ENCODE data around the gene LRP6. TPM values are rescaled to one million over a fixed set of nuclear protein-coding genes. Genes with fewer than 3 reads are reported as not detected.

The LRP6 gene
- total and polyA plus RNA-seq, 3 donors from 2014 or later, result 11.5 to 42.6 (median 39.3) TPM

DNA sequence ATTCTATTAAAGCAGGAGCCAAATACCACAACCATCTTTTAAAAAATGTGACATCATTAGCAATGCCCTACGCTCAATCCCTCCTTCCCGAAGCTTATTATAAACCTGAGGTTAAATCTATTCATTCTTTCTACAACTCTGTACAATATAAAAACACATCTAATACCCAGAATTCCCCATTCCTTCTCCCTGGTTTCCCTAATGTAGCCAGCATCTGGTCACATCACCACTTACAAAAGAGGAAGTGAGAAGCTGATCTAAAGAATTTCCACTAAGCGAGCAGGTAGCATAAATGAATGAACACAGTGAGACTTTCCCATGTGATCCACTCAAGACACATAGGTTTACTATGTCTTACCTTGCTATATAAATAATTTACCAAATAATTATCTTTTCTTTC, 90.4 kb downstream of the LRP6 start:
- WGBS, 2 donors, result 92 to 95% methylated on average over 3 of the region's 3 CpGs

DNA sequence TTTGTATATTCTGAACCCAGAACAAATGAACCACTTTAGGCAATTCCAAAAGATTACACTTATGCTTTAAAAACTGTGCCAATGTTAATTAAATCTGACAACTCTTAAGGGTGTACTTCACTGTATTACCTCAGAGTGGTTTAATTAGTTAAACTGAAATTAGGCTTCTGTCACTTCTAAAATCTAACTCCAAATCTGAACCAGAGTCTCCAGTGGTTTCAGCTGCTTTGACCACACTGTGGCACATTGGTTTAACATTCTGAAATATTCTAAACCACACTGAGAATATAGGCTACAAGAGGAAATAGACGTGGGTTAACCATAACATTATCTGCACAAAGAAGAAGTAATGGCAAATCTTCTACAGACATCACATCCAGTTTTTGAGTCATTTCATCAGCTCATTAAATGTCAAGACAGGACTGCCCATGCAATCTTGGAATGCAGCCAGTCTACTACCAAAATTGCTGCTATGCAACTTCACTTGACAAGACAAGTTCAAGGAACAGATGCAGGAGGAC, 94.8 kb downstream of the LRP6 start:
- no peaks in the 10 kb centered on the region for H3K9me3 ChIP-seq
- H3K27me3 ChIP-seq, result no peaks in the 10 kb centered on the region
- TF ChIP-seq, protein P1, sequence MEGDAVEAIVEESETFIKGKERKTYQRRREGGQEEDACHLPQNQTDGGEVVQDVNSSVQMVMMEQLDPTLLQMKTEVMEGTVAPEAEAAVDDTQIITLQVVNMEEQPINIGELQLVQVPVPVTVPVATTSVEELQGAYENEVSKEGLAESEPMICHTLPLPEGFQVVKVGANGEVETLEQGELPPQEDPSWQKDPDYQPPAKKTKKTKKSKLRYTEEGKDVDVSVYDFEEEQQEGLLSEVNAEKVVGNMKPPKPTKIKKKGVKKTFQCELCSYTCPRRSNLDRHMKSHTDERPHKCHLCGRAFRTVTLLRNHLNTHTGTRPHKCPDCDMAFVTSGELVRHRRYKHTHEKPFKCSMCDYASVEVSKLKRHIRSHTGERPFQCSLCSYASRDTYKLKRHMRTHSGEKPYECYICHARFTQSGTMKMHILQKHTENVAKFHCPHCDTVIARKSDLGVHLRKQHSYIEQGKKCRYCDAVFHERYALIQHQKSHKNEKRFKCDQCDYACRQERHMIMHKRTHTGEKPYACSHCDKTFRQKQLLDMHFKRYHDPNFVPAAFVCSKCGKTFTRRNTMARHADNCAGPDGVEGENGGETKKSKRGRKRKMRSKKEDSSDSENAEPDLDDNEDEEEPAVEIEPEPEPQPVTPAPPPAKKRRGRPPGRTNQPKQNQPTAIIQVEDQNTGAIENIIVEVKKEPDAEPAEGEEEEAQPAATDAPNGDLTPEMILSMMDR (IDR thresholded peaks at IDR 0.05), result no peak
- no peak for TF ChIP-seq POLR2A (IDR thresholded peaks at IDR 0.05)
- H3K27ac ChIP-seq, result no peak overlapping the region
- no peaks in the 10 kb centered on the region for H3K36me3 ChIP-seq (ENCODE audit: low read depth, missing control alignments)
- intact Hi-C loops (cut with DNase I; ENCODE audit: low total_unique reads), result no loop called here
- no peak for DNase-seq
- H3K4me3 ChIP-seq, result no peak overlapping the region
- WGBS, 2 donors, result 58 to 84% methylated on average over 1 of the region's 1 CpG
- H3K4me1 ChIP-seq, result no peaks in the 10 kb centered on the region

More for the DNA sequence above, 90.4 kb downstream of the LRP6 start:
- DNase-seq, result no peak
- H3K27me3 ChIP-seq, result no peaks in the 10 kb centered on the region
- H3K36me3 ChIP-seq (ENCODE audit: low read depth, missing control alignments), result no peaks in the 10 kb centered on the region
- intact Hi-C loops (cut with DNase I; ENCODE audit: low total_unique reads), result no loop called here
- no peaks in the 10 kb centered on the region for H3K9me3 ChIP-seq
- H3K4me3 ChIP-seq, result no peak overlapping the region
- TF ChIP-seq, protein P1 (IDR thresholded peaks at IDR 0.05), result no peak
- no peak for TF ChIP-seq POLR2A (IDR thresholded peaks at IDR 0.05)
- no peaks in the 10 kb centered on the region for H3K4me1 ChIP-seq
- no peak overlapping the region for H3K27ac ChIP-seq

DNA sequence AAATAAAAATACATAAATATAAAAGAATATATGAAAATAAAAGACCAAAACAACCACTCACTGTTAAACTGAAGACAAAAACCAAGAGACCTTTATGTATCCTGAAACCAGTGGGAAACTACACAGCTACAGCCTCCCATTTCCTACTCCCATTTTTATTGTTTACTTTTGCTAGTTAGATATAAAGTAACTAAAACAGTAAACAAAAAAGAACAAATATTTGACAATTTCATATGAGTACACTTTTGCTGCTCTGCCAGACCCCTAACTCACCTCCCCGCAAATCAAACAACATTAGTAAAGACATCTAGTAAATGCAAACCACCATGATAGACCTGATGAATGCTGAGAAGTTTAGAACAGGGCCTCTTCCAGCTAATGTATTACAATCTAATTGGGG, 99.0 kb downstream of the LRP6 start:
- no peak for DNase-seq
- Histone ChIP-seq H3K36me3 (ENCODE audit: low read depth, missing control alignments) (no peaks in the 10 kb centered on the region), H3K4me1 (no peaks in the 10 kb centered on the region), H3K4me3 (no peak overlapping the region), H3K27ac (no peak overlapping the region), H3K9me3 (no peaks in the 10 kb centered on the region), H3K27me3 (no peaks in the 10 kb centered on the region)
- intact Hi-C loops (cut with DNase I; ENCODE audit: low total_unique reads), result no loop called here
- TF ChIP-seq POLR2A (IDR thresholded peaks at IDR 0.05), result no peak
- TF ChIP-seq, protein P1 (IDR thresholded peaks at IDR 0.05), result no peak
- 92 to 94% methylated on average over 1 of the region's 1 CpG for WGBS, 2 donors

DNA sequence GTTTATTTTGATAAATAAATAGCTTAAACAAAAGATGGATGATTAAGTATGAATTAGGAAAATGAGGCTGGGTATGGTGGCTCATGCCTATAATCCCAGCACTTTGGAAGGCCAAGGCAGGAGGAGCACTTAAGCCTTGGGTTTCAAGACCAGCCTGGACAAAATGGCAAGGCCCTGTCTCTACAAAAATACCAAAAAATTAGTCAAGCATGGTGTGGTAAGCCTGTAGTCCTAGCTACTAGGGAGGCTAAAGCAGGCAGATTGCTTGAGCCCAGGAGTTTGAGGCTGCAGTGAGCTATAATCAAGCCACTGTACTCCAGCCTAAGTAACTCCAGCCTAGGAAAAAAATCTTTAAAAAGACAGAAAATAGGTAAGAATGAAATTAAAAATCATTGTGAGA, 100.1 kb downstream of the LRP6 start:
- Histone ChIP-seq H3K4me1 (no peaks in the 10 kb centered on the region), H3K36me3 (ENCODE audit: low read depth, missing control alignments) (no peaks in the 10 kb centered on the region), H3K27ac (no peak overlapping the region), H3K4me3 (no peak overlapping the region), H3K27me3 (no peaks in the 10 kb centered on the region), H3K9me3 (no peaks in the 10 kb centered on the region)
- no peak for DNase-seq
- intact Hi-C loops (cut with DNase I; ENCODE audit: low total_unique reads), result no loop called here
- no peak for TF ChIP-seq POLR2A (IDR thresholded peaks at IDR 0.05)
- TF ChIP-seq, protein P1 (IDR thresholded peaks at IDR 0.05), result no peak

DNA sequence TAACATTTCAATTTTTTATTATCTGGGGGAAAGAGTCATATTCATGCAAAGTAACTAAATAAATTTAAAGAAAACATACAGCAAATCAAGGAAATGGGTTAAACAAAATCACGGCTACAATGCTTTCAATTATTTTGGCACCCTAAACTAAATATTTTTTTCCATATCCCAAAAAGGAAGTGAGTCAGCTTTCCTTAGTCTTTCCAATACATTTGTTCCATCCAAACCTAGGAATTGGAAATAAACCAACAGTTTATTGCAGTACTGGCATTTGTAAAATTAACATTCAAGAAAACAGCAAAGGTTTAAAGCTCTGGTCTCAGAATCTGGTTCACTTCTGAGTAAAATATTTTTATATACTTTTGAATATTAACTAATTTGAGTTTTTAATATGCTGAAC, 106.9 kb downstream of the LRP6 start:
- no peaks in the 10 kb centered on the region for H3K36me3 ChIP-seq (ENCODE audit: low read depth, missing control alignments)

More for the DNA sequence above, 106.9 kb downstream of the LRP6 start:
- Histone ChIP-seq H3K9me3 (no peaks in the 10 kb centered on the region), H3K4me1 (no peaks in the 10 kb centered on the region), H3K4me3 (no peak overlapping the region), H3K27ac (no peak overlapping the region), H3K27me3 (no peaks in the 10 kb centered on the region)
- TF ChIP-seq POLR2A (IDR thresholded peaks at IDR 0.05), result no peak
- TF ChIP-seq, protein P1 (IDR thresholded peaks at IDR 0.05), result no peak
- DNase-seq, result no peak
- intact Hi-C loops (cut with DNase I; ENCODE audit: low total_unique reads), result no loop called here
- 57 to 63% methylated on average over 1 of the region's 1 CpG for WGBS, 2 donors
